ENCODE data around the gene PRPH. TPM values are rescaled to one million over a fixed set of nuclear protein-coding genes. Genes with fewer than 3 reads are reported as not detected.

The PRPH gene
- total and polyA plus RNA-seq, 2 of the 4 experiments (the other 2 are of a cell fraction): not detected

DNA sequence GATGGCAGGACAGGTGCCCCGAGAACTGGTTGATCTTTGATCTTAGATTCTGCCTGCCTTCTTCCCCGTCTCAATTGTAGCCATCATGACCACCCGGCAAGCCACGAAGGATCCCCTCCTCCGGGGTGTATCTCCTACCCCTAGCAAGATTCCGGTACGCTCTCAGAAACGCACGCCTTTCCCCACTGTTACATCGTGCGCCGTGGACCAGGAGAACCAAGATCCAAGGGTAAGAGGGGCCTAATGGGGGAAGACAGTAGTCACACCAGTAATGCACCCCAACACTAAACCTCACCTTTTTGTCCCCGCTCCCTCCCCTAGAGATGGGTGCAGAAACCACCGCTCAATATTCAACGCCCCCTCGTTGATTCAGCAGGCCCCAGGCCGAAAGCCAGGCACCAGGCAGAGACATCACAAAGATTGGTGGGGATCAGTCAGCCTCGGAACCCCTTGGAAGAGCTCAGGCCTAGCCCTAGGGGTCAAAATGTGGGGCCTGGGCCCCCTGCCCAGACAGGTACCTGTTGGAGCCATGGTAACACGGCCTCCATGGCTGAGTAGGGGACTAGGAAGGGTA, 28.7 kb downstream of the PRPH start:
- no TSS peak for BruUV-seq (replicated peaks)

More for the DNA sequence above, 28.7 kb downstream of the PRPH start:
- intact Hi-C loops (cut with micrococcal nuclease) (no loop called here), in situ Hi-C loops (cut with MboI; ENCODE audit: low sequenced_read_pairs) (no loop called here), dilution Hi-C loops (cut with HindIII; ENCODE audit: low sequenced_read_pairs, unreplicated experiment) (no loop called here)
- POLR2A ChIA-PET (ENCODE audit: unreplicated experiment): interaction anchor here (1.6 kb wide), 1 partner anchor 8 kb away, joined by 4 read pairs; no protein-coding TSS in a partner anchor
- Histone ChIP-seq H3K9me1 (ENCODE audit: insufficient read depth, low read length) (no peaks in the 10 kb centered on the region; the same call in 1 of the 2 replicates), H2AK5ac (ENCODE audit: low read depth, low read length) (peak overlapping the region; percentile 70; the same call in 1 of the 2 replicates), H4K91ac (ENCODE audit: insufficient read depth, low read depth, low read length) (peak overlapping the region; percentile 73; the same call in 1 of the 2 replicates), H3K18ac (ENCODE audit: low read depth, low read length) (no peak overlapping the region), H2BK20ac (ENCODE audit: low read depth, low read length) (no peak overlapping the region), H3K4me3 (ENCODE audit: insufficient read depth, low read depth, low read length) (peak overlapping the region; percentile 65), H3K4me2 (ENCODE audit: low read depth, low read length) (peak overlapping the region; percentile 92), H3K27ac (ENCODE audit: insufficient read depth, low read length) (peak overlapping the region; percentile 34; the same call in 1 of the 2 replicates), H3K9ac (ENCODE audit: low read depth, low read length) (peak overlapping the region; percentile 57; the same call in 1 of the 2 replicates), H4K20me1 (ENCODE audit: insufficient read depth, low read length) (no peaks in the 10 kb centered on the region), H3K27me3 (ENCODE audit: control insufficient read depth, insufficient read depth, low read length) (no peaks in the 10 kb centered on the region), H2BK120ac (ENCODE audit: low read depth, low read length) (no peak overlapping the region), H4K8ac (ENCODE audit: low read depth in 2 of 2, low read length in 2 of 2) (peak overlapping the region in 1 of 2 experiments; percentile 17; a peak in 2 of 4 replicates), H3K9me3 (ENCODE audit: control insufficient read depth, insufficient read depth, low read length) (no peaks in the 10 kb centered on the region), H2BK5ac (ENCODE audit: low read depth, low read length, poor library complexity, severe bottlenecking) (no peak overlapping the region), H4K5ac (ENCODE audit: low read depth, low read length) (no peak overlapping the region), H3K14ac (replicated peaks; ENCODE audit: low read depth, low read length) (no peak overlapping the region), H2AK9ac (replicated peaks; ENCODE audit: low read depth, low read length, poor library complexity) (peak overlapping the region; percentile 79), H3K4me1 (ENCODE audit: control insufficient read depth, insufficient read depth, low read length) (peaks cover 9% of the 10 kb centered on the region; the same call in 1 of the 2 replicates), H3K23ac (ENCODE audit: low read depth, low read length) (no peak overlapping the region; the same call in 1 of the 2 replicates), H3K4ac (ENCODE audit: low read depth, low read length) (peak overlapping the region; percentile 77), H3K79me1 (ENCODE audit: low read depth in 1 of 2, low read length in 2 of 2) (peaks cover 9 to 41% of the 10 kb centered on the region in 2 experiments; a peak in 3 of 4 replicates), H3K56ac (ENCODE audit: extremely low read depth, insufficient read depth, low read length) (peak overlapping the region; percentile 62; the same call in 1 of the 2 replicates), H2BK15ac (ENCODE audit: low read depth, low read length) (no peak overlapping the region), H2AFZ (replicated peaks; ENCODE audit: low read length, poor library complexity) (peak overlapping the region; percentile 95), H3K36me3 (ENCODE audit: control insufficient read depth, insufficient read depth, low read length) (no peaks in the 10 kb centered on the region)
- no peak for ATAC-seq (ENCODE audit: low read depth)
- WGBS, 2 experiments (ENCODE audit: extremely low coverage in 2 of 2, insufficient read length in 1 of 2): 0% methylated on average over 2 of the region's 19 CpGs; no CpG with 5 or more reads in 1 of the 2 experiments
- CTCF ChIA-PET: interaction anchor here (0.9 to 1.7 kb wide), 2 partner anchors 13 to 24 kb away, joined by 3 to 9 read pairs; partner anchors contain the start of gene C1QL4
- TF ChIP-seq CEBPB (IDR thresholded peaks at IDR 0.05; ENCODE audit: low read depth, low read length): no peak
- no peak for TF ChIP-seq SMC3 (IDR thresholded peaks at IDR 0.05; ENCODE audit: low read depth, low read length)
- TF ChIP-seq RAD21 (IDR thresholded peaks at IDR 0.05; ENCODE audit: low read length): no peak
- TF ChIP-seq POLR2A (IDR thresholded peaks at IDR 0.05; ENCODE audit: low read depth, low read length): no peak
- TF ChIP-seq, protein P1, sequence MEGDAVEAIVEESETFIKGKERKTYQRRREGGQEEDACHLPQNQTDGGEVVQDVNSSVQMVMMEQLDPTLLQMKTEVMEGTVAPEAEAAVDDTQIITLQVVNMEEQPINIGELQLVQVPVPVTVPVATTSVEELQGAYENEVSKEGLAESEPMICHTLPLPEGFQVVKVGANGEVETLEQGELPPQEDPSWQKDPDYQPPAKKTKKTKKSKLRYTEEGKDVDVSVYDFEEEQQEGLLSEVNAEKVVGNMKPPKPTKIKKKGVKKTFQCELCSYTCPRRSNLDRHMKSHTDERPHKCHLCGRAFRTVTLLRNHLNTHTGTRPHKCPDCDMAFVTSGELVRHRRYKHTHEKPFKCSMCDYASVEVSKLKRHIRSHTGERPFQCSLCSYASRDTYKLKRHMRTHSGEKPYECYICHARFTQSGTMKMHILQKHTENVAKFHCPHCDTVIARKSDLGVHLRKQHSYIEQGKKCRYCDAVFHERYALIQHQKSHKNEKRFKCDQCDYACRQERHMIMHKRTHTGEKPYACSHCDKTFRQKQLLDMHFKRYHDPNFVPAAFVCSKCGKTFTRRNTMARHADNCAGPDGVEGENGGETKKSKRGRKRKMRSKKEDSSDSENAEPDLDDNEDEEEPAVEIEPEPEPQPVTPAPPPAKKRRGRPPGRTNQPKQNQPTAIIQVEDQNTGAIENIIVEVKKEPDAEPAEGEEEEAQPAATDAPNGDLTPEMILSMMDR (conservative IDR thresholded peaks at IDR 0.05; ENCODE audit: low read depth, low read length): no peak
- TF ChIP-seq, protein P2, sequence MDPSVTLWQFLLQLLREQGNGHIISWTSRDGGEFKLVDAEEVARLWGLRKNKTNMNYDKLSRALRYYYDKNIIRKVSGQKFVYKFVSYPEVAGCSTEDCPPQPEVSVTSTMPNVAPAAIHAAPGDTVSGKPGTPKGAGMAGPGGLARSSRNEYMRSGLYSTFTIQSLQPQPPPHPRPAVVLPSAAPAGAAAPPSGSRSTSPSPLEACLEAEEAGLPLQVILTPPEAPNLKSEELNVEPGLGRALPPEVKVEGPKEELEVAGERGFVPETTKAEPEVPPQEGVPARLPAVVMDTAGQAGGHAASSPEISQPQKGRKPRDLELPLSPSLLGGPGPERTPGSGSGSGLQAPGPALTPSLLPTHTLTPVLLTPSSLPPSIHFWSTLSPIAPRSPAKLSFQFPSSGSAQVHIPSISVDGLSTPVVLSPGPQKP (IDR thresholded peaks at IDR 0.05; ENCODE audit: borderline replicate concordance, low read depth, low read length): no peak
- no peak for TF ChIP-seq BHLHE40 (IDR thresholded peaks at IDR 0.05; ENCODE audit: low read depth, low read length)
- no peak for TF ChIP-seq MAZ (IDR thresholded peaks at IDR 0.05; ENCODE audit: borderline replicate concordance, low read depth, low read length)
- TF ChIP-seq CHD1 (IDR thresholded peaks at IDR 0.05; ENCODE audit: low read depth, low read length): no peak
- no peak for DNase-seq
